Activated CD4-positive, alpha-beta T cell treated with anti-CD3 and anti-CD28 coated beads, Interleukin-2, amount 50 U/mL, for 24 hours (primary cell): ENCODE measurements around the gene USPL1.

ENCODE experiments used
- DNase-seq, 2 donors: peaks; one replicate each; pipeline ENCODE4 v3.0.0-alpha.2; 2020; ENCODE audit warnings: low read depth in 1 of 2, low spot score in 1 of 2

USPL1 gene

GRCh38 chr13:30696278-30697176 is 78.8 kb downstream of the USPL1 start:
- no peak for DNase-seq

DNA sequence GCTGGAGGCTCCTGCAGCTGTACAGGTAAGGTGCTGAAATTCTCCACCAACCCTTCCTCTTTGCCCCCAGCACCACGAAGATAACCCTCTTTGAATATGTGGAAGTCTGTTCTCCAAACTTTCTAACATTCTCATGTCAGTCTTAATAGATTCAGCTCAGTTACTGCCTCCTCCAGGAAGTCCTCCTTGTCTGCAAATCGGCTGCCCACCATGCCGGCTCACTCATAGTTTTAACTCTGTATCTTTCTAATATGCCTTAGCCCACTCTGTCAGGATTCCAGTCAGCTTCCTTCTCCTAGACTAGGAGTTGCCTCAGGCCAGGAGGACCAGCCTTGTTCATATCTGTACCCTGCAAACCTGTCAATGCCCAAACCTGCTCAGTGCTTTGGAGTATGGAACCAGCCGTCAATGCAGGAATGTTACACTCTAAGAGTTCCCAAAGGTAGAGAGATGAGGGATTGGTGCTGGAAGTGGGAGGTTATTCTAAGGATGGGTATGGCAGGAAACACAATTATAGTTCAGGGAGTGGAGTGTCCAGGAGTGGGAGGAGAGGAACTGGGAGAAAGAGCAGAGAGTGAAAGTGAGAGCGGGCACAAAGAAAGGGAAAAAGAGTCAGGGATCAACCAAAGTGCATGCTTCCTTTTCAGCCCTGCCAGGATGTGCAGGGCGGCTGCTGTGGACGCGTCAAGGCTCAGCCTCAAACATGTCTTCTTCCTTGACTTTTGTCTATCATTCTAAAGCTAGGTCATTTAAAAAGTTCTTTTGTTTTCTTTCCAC is 79.6 kb downstream of the USPL1 start:
- no peak for DNase-seq

GRCh38 chr13:30697996-30698401 is 80.3 kb downstream of the USPL1 start:
- no peak for DNase-seq

DNA sequence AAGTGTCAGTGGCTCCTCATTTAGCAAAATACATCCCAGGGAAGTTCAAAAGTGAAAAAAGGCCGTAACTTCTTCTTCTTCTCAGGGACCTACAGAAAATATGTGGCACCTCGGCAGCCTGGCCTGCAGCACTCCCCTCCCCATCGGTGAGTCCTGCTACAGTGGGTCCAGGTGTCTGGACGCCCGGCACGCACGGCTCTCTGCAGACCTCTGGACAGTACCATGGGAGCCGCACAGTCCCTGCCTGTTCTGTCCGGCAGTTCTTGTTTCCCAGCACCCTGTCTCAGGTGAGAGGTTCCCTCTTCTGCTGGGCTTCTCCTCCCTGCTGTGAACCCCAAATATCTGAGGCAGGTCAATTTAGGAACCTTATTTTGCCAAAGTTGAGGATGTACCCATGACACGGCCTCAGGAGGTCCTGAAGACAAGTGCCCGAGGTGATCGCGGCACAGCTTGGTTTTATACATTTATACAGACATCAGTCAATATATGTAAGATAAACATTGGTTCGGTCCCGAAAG is 80.8 kb downstream of the USPL1 start:
- no peak for DNase-seq

DNA sequence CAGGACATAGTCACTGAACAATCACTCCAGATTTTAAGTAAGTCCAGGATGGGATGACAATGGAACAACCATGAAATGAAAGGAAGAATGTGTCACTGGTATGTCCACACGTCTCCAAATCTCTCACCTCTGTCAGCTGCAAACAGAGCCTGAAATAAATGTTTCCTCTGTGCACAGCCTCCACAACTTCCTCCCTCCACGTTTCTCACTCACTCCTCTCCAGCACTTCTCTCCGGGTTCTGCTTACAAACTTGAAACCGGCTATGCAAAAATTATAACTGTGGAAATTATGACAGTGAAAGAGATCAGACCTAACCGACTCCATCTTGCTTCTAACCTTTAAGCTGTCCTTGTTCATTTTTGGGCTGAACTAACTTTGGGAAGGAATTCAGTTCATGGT is 82.6 kb downstream of the USPL1 start:
- DNase-seq: no peak

DNA sequence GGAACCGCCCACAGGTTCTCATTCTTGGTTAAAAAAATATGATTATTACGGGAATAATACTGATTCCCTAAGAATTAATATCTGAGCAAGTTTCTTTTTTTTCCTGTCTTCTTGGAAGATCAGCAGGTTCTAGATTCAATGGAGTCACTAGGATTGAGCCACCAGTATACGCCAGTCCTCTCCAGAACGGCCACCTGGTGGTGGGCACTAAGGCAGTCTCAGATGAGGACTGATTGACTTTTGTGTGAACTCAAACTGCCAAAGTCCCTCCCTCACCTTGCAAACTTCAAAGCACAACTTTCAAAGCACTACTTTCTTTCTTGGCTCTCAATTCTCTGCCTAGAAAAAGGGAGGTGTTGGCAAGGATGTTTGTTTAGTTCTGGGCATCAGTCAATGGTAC is 84.3 kb downstream of the USPL1 start:
- DNase-seq: no peak

GRCh38 chr13:30704596-30704995 is 86.9 kb downstream of the USPL1 start:
- DNase-seq: no peak

- DNase-seq: no peak
Observed at GRCh38 chr13:30705680-30706079, 88.0 kb downstream of the USPL1 start.

- DNase-seq: no peak
Observed at GRCh38 chr13:30708541-30708940, 90.8 kb downstream of the USPL1 start.
